Measurements from ENCODE around the gene SLC28A1.
A peak's percentile ranks its signal among the peaks of the same experiment; 100 is the strongest.

SLC28A1 gene

GRCh38 chr15:84914351-84914750, 29.9 kb downstream of the SLC28A1 start:
- no peak overlapping the region for H3K23ac ChIP-seq (ENCODE audit: low read length)
- H3K4me3 ChIP-seq (ENCODE audit: low read depth, low read length) = no peak overlapping the region
- no peaks in the 10 kb centered on the region for H3K9me3 ChIP-seq (ENCODE audit: insufficient read depth, low read depth, low read length)
- peak overlapping the region; percentile 32 for H3K4me2 ChIP-seq (ENCODE audit: low read length)
- peak in 1 of 2 donors; percentile 9 for DNase-seq
- H3K79me2 ChIP-seq (ENCODE audit: control insufficient read depth, insufficient read depth, low read length, poor library complexity) = peaks cover 2% of the 10 kb centered on the region
- peak overlapping the region; percentile 44 for H4K8ac ChIP-seq (ENCODE audit: low read depth, low read length)
- H4K12ac ChIP-seq (ENCODE audit: low read depth, low read length) = peak overlapping the region; percentile 1
- H2AFZ ChIP-seq (ENCODE audit: insufficient read depth, low read length, poor library complexity) = peak overlapping the region; percentile 20
- H2BK120ac ChIP-seq (ENCODE audit: insufficient read depth, low read length, poor library complexity) = peak overlapping the region; percentile 82
- H4K91ac ChIP-seq (ENCODE audit: low read depth, low read length) = peak overlapping the region; percentile 97
- WGBS (ENCODE audit: extremely low coverage, insufficient coverage, insufficient read length) = no CpG with 5 or more reads among the region's 5 CpGs
- H3K14ac ChIP-seq (ENCODE audit: low read length) = peak overlapping the region; percentile 54
- H2AK5ac ChIP-seq (ENCODE audit: low read length) = peak overlapping the region; percentile 91
- H3K27ac ChIP-seq (ENCODE audit: low read depth, low read length) = peak overlapping the region; percentile 85
- no peaks in the 10 kb centered on the region for H3K27me3 ChIP-seq (ENCODE audit: insufficient read depth, low read length)
- H3K4ac ChIP-seq (ENCODE audit: low read depth, low read length) = peak overlapping the region; percentile 66
- peak overlapping the region; percentile 14 for H3K9ac ChIP-seq (ENCODE audit: low read length)
- H3K79me1 ChIP-seq (ENCODE audit: low read length) = peaks cover 34% of the 10 kb centered on the region
- H3K18ac ChIP-seq (ENCODE audit: low read length) = peak overlapping the region; percentile 56
- H3K36me3 ChIP-seq (ENCODE audit: control insufficient read depth in 1 of 2, insufficient read depth in 2 of 2, low read length in 2 of 2) = no peaks in the 10 kb centered on the region
- peak overlapping the region; percentile 90 for H2BK12ac ChIP-seq (ENCODE audit: low read length)
- H3K4me1 ChIP-seq (ENCODE audit: control insufficient read depth in 1 of 2, insufficient read depth in 2 of 2, low read length in 2 of 2) = peaks cover 25 to 32% of the 10 kb centered on the region in 2 experiments
- peak overlapping the region; percentile 57 for H2BK5ac ChIP-seq (ENCODE audit: low read depth, low read length, poor library complexity)

- peaks cover 2% of the 10 kb centered on the region for H3K79me2 ChIP-seq (ENCODE audit: control insufficient read depth, insufficient read depth, low read length, poor library complexity)
- peak overlapping the region; percentile 50 for H4K8ac ChIP-seq (ENCODE audit: low read depth, low read length)
- WGBS (ENCODE audit: extremely low coverage, insufficient coverage, insufficient read length) = no CpG with 5 or more reads among the region's 12 CpGs
- no peaks in the 10 kb centered on the region for H3K9me3 ChIP-seq (ENCODE audit: insufficient read depth, low read depth, low read length)
- H3K4me3 ChIP-seq (ENCODE audit: low read depth, low read length) = no peak overlapping the region
- peak overlapping the region; percentile 77 for H2BK12ac ChIP-seq (ENCODE audit: low read length)
- H3K4me2 ChIP-seq (ENCODE audit: low read length) = peak overlapping the region; percentile 32
- no peaks in the 10 kb centered on the region for H3K36me3 ChIP-seq (ENCODE audit: control insufficient read depth in 1 of 2, insufficient read depth in 2 of 2, low read length in 2 of 2)
- H3K23ac ChIP-seq (ENCODE audit: low read length) = no peak overlapping the region
- H4K12ac ChIP-seq (ENCODE audit: low read depth, low read length) = peak overlapping the region; percentile 50
- H2BK120ac ChIP-seq (ENCODE audit: insufficient read depth, low read length, poor library complexity) = peak overlapping the region; percentile 82
- no peaks in the 10 kb centered on the region for H3K27me3 ChIP-seq (ENCODE audit: insufficient read depth, low read length)
- H4K91ac ChIP-seq (ENCODE audit: low read depth, low read length) = peak overlapping the region; percentile 99
- peak overlapping the region; percentile 66 for H2BK5ac ChIP-seq (ENCODE audit: low read depth, low read length, poor library complexity)
- H3K27ac ChIP-seq (ENCODE audit: low read depth, low read length) = peak overlapping the region; percentile 97
- no peak overlapping the region for H3K9ac ChIP-seq (ENCODE audit: low read length)
- H3K14ac ChIP-seq (ENCODE audit: low read length) = peak overlapping the region; percentile 73
- peaks cover 31% of the 10 kb centered on the region for H3K79me1 ChIP-seq (ENCODE audit: low read length)
- H2AFZ ChIP-seq (ENCODE audit: insufficient read depth, low read length, poor library complexity) = peak overlapping the region; percentile 56
- H3K4ac ChIP-seq (ENCODE audit: low read depth, low read length) = peak overlapping the region; percentile 86
- H3K18ac ChIP-seq (ENCODE audit: low read length) = peak overlapping the region; percentile 82
- H3K4me1 ChIP-seq (ENCODE audit: control insufficient read depth in 1 of 2, insufficient read depth in 2 of 2, low read length in 2 of 2) = peaks cover 25 to 32% of the 10 kb centered on the region in 2 experiments
- peak; percentile 98 to 100 for DNase-seq
- H2AK5ac ChIP-seq (ENCODE audit: low read length) = peak overlapping the region; percentile 49
Measured at GRCh38 chr15:84914909-84915605, 30.6 kb downstream of the SLC28A1 start.

DNA sequence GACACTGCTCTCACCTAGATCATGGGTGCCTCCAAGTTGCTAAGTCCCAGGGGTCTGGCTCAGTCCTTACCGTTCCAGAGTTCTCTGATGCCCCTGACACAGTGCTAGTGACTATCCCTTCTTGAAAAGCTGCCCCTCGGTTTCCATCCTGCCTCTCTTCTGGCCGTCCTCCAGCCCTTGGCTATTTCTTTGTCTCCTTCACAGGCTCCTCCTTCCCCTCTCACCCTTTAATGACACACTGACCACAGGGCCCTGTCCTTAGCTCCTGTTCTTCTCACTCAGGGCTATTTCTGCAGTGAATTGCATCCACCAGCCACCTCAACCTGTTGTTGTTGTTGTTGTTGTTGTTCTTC, 31.1 kb downstream of the SLC28A1 start:
- Histone ChIP-seq H2AFZ (ENCODE audit: insufficient read depth, low read length, poor library complexity) (peak overlapping the region; percentile 56), H3K36me3 (ENCODE audit: control insufficient read depth in 1 of 2, insufficient read depth in 2 of 2, low read length in 2 of 2) (no peaks in the 10 kb centered on the region), H3K27ac (ENCODE audit: low read depth, low read length) (peak overlapping the region; percentile 97), H4K91ac (ENCODE audit: low read depth, low read length) (peak overlapping the region; percentile 99), H3K9ac (ENCODE audit: low read length) (no peak overlapping the region), H2BK120ac (ENCODE audit: insufficient read depth, low read length, poor library complexity) (peak overlapping the region; percentile 69), H2BK5ac (ENCODE audit: low read depth, low read length, poor library complexity) (peak overlapping the region; percentile 66), H3K4me3 (ENCODE audit: low read depth, low read length) (no peak overlapping the region), H3K4ac (ENCODE audit: low read depth, low read length) (peak overlapping the region; percentile 86), H3K4me2 (ENCODE audit: low read length) (peak overlapping the region; percentile 25), H3K14ac (ENCODE audit: low read length) (peak overlapping the region; percentile 73), H2AK5ac (ENCODE audit: low read length) (peak overlapping the region; percentile 49), H2BK12ac (ENCODE audit: low read length) (peak overlapping the region; percentile 77), H3K23ac (ENCODE audit: low read length) (no peak overlapping the region), H3K27me3 (ENCODE audit: insufficient read depth, low read length) (no peaks in the 10 kb centered on the region), H4K8ac (ENCODE audit: low read depth, low read length) (peak overlapping the region; percentile 50), H3K4me1 (ENCODE audit: control insufficient read depth in 1 of 2, insufficient read depth in 2 of 2, low read length in 2 of 2) (peaks cover 25 to 32% of the 10 kb centered on the region in 2 experiments), H3K9me3 (ENCODE audit: insufficient read depth, low read depth, low read length) (no peaks in the 10 kb centered on the region), H3K79me2 (ENCODE audit: control insufficient read depth, insufficient read depth, low read length, poor library complexity) (peaks cover 2% of the 10 kb centered on the region), H3K18ac (ENCODE audit: low read length) (peak overlapping the region; percentile 82), H3K79me1 (ENCODE audit: low read length) (peaks cover 31% of the 10 kb centered on the region), H4K12ac (ENCODE audit: low read depth, low read length) (peak overlapping the region; percentile 50)
- DNase-seq = peak; percentile 35 to 52
- WGBS (ENCODE audit: extremely low coverage, insufficient coverage, insufficient read length) = no CpG with 5 or more reads among the region's 3 CpGs

GRCh38 chr15:84917452-84917851, 33.0 kb downstream of the SLC28A1 start:
- H3K4me3 ChIP-seq (ENCODE audit: low read depth, low read length) = no peak overlapping the region
- H3K9me3 ChIP-seq (ENCODE audit: insufficient read depth, low read depth, low read length) = no peaks in the 10 kb centered on the region

More at GRCh38 chr15:84917452-84917851, 33.0 kb downstream of the SLC28A1 start:
- Histone ChIP-seq H3K9ac (ENCODE audit: low read length) (no peak overlapping the region), H2BK12ac (ENCODE audit: low read length) (peak overlapping the region; percentile 29), H3K14ac (ENCODE audit: low read length) (no peak overlapping the region), H2AFZ (ENCODE audit: insufficient read depth, low read length, poor library complexity) (no peak overlapping the region), H3K27me3 (ENCODE audit: insufficient read depth, low read length) (no peaks in the 10 kb centered on the region), H4K91ac (ENCODE audit: low read depth, low read length) (peak overlapping the region; percentile 4), H4K12ac (ENCODE audit: low read depth, low read length) (no peak overlapping the region), H4K8ac (ENCODE audit: low read depth, low read length) (no peak overlapping the region), H3K23ac (ENCODE audit: low read length) (no peak overlapping the region), H2BK5ac (ENCODE audit: low read depth, low read length, poor library complexity) (no peak overlapping the region), H3K79me1 (ENCODE audit: low read length) (peaks cover 26% of the 10 kb centered on the region), H3K4me1 (ENCODE audit: control insufficient read depth in 1 of 2, insufficient read depth in 2 of 2, low read length in 2 of 2) (peaks cover 22 to 25% of the 10 kb centered on the region in 2 experiments), H2BK120ac (ENCODE audit: insufficient read depth, low read length, poor library complexity) (no peak overlapping the region), H3K18ac (ENCODE audit: low read length) (no peak overlapping the region), H3K27ac (ENCODE audit: low read depth, low read length) (no peak overlapping the region), H3K4ac (ENCODE audit: low read depth, low read length) (no peak overlapping the region), H3K36me3 (ENCODE audit: control insufficient read depth in 1 of 2, insufficient read depth in 2 of 2, low read length in 2 of 2) (no peaks in the 10 kb centered on the region), H2AK5ac (ENCODE audit: low read length) (peak overlapping the region; percentile 26), H3K4me2 (ENCODE audit: low read length) (no peak overlapping the region), H3K79me2 (ENCODE audit: control insufficient read depth, insufficient read depth, low read length, poor library complexity) (peaks cover 2% of the 10 kb centered on the region)
- no CpG with 5 or more reads among the region's 1 CpG for WGBS (ENCODE audit: extremely low coverage, insufficient coverage, insufficient read length)
- DNase-seq = no peak

All from trophoblast cell (in vitro differentiated cells and primary cell).